ENCODE results near the gene YIPF3. TPM values are rescaled to one million over a fixed set of nuclear protein-coding genes. Genes with fewer than 3 reads are reported as not detected.

YIPF3 gene
- total and polyA plus RNA-seq, 9 of the 15 experiments (the other 6 are each of a cell fraction or from before 2014, with no cell fraction given), result 27.5 to 75.3 (median 57.6) TPM

GRCh38 chr6:43509984-43510826, 6.5 kb downstream of the YIPF3 start, which contains the start of gene LRRC73 (continued):
- no peak for TF ChIP-seq RNF219 (CRISPR knock-in tag; IDR thresholded peaks at IDR 0.05)
- no peak for TF ChIP-seq ID3 (CRISPR knock-in tag; IDR thresholded peaks at IDR 0.05)
- no peak for TF ChIP-seq ID3 (tag; IDR thresholded peaks at IDR 0.05)
- TF ChIP-seq THAP12 (CRISPR knock-in tag; IDR thresholded peaks at IDR 0.05), result peak; percentile 48; the same call in 1 of the 2 replicates
- TF ChIP-seq ZC3H8 (IDR thresholded peaks at IDR 0.05), result no peak
- no peak for TF ChIP-seq AFF1 (IDR thresholded peaks at IDR 0.05; ENCODE audit: low read depth in 1 of 2, partially characterized antibody in 2 of 2)
- no peak for TF ChIP-seq HDAC8 (tag; IDR thresholded peaks at IDR 0.05)
- TF ChIP-seq ZNF766 (CRISPR knock-in tag; conservative IDR thresholded peaks at IDR 0.05), result no peak
- TF ChIP-seq KHSRP (IDR thresholded peaks at IDR 0.05), result no peak
- TF ChIP-seq HOMEZ (CRISPR knock-in tag; IDR thresholded peaks at IDR 0.05), result no peak
- TF ChIP-seq RB1 (IDR thresholded peaks at IDR 0.05; ENCODE audit: low read depth), result peak; percentile 83
- no peak for TF ChIP-seq NCOA6 (IDR thresholded peaks at IDR 0.05)
- no peak for TF ChIP-seq ZNF140 (CRISPR knock-in tag; IDR thresholded peaks at IDR 0.05)
- TF ChIP-seq TRIM28 (IDR thresholded peaks at IDR 0.05), result no peak
- no peak for TF ChIP-seq ARNT (IDR thresholded peaks at IDR 0.05)
- TF ChIP-seq ZNF696 (CRISPR knock-in tag; conservative IDR thresholded peaks at IDR 0.05), result no peak
- TF ChIP-seq LCOR (CRISPR knock-in tag; IDR thresholded peaks at IDR 0.05), result no peak
